SK-N-SH (cell line): Measurements from ENCODE around the gene GABRA1.

Experiments
- CTCF ChIP-seq: fragments of 200-600 bp; sonication (generic); IDR thresholded peaks from 2 replicates; pipeline ENCODE4 v1.6.1; 2017; ENCODE audit warnings: antibody characterized with exemption, mild to moderate bottlenecking, moderate library complexity
- MAX ChIP-seq: IDR thresholded peaks from 2 replicates; pipeline ENCODE4 v1.4.0; 2012; ENCODE audit warnings: low read depth

- TF ChIP-seq CTCF (no peak), MAX (no peak)
These were observed at the start of gene GABRA1 for GRCh38 chr5:161847941-161848391.
